GM21737 (cell line): Measurements from ENCODE around the gene PHACTR2.

ENCODE experiments used
- ATAC-seq: cut with Tn5 transposase; IDR thresholded peaks from one replicate; pipeline ENCODE4 v1.9.1; 2021; ENCODE audit warnings: mild to moderate bottlenecking, moderate library complexity; ENCODE audit not compliant: unreplicated experiment

The PHACTR2 gene

DNA sequence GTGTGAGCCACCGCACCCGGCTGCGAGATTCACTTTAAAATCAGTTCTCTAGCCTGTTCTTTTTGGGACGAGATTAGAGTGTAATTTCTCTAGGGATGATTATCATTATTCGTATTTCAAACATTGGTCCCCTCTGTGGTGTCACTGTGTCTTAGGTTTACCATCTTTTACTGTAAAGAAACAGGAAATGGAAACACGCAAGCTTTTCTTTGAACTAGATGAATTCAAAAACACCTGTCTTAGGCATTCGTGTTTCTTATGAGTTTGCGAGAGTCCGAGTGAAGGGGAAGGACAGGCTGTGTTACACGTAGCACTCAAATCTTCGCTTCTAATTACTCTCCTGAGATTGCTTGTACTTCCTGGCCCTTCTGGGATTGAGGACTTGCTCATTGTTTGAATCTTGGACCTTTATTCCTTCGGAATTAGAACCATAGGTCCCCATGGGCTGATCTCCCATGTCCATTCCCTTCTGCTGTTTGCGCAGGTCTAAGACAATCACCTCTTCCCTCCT is 61.6 kb downstream of the PHACTR2 start:
- no peak for ATAC-seq

DNA sequence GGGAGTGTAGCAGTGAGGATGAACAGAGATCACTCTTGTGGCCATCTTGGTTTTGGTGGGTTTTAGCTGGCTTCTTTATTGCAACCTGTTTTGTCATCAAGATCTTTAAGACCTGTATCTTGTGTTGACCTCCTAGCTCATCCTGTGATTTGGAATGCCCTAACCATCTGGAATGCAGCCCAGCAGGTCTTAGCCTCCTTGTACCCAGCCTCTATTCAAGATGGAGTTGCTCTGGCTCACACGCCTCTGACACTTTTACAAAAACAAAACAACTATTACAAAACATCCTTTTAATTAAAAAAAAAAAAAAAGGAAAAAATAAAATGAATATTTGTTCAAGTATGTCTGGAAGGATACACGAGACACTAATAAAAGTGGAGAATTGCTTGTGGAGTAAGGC is 62.4 kb downstream of the PHACTR2 start:
- ATAC-seq, result no peak

DNA sequence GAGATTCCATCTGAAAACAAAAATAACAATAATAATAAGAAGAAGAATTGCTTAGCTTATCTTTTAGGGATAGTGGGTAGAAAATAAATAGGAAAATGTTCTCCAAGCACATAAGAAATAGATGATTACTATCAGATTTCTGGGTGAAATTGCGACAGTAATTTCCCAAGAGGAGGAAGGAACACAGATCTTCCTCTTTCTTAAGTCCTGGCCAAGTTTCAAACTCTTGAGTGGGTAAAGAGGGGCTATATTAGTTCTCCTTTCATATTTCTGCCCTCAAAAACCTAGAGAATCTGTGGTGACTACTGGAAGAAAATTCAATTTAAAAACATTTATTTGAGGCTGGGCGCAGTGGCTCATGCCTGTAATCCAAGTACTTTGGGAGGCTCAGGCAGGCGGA is 63.7 kb downstream of the PHACTR2 start:
- ATAC-seq, result no peak

DNA sequence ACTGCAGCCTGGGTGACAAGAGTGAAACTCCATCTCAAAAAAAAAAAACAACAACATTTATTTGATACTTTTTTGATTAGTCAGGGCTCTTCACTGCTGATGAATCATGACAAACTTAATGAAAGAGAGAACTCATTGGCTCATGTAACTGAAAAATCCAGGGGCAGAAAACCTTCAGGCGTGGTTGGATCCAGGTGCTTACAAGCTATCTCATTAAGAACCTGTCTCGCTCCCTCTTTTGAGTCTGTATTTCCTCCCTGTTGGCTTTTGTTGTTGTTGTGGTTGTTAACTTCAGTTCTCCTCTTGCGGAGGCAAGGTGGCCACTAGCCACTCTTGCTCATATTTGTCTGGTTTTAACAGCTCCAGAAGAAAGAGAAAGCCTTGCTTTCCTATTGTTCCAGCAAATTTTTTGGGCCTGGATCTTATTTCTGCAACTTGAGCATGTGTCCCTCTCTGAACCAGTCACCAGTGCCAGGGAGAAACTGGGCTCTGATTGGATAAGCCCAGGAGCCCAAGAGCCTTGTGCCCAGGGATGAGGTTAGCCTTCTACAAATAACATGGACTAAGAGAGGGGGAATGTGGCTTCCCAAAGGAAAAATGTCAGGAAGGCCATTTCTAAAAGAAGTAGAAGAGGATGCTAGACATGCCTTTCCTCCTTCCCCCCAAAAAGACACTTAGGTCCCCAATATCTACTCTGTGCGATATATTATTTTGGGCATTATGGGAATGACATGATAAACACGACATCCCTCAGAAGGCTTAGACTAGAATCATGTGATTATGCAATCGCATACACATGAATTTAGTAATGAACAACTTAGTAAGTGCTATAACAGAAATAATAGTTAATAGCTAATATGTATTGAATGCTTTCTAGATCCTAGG is 64.5 kb downstream of the PHACTR2 start:
- no peak for ATAC-seq

DNA sequence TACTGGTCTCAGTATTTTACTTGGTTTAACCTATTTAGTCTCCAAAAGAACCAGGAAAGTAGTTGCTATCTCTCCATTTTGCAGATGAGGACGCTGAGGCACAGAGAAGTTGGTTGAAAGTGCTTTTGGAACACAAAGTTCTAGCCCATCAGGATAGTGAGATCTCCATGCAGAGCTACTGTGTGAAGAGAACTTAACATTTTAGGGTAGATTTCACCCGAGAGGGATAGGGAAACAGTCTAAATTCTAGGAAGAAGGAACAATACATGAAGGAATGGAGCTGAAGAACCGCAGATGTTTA is 65.1 kb downstream of the PHACTR2 start:
- no peak for ATAC-seq

DNA sequence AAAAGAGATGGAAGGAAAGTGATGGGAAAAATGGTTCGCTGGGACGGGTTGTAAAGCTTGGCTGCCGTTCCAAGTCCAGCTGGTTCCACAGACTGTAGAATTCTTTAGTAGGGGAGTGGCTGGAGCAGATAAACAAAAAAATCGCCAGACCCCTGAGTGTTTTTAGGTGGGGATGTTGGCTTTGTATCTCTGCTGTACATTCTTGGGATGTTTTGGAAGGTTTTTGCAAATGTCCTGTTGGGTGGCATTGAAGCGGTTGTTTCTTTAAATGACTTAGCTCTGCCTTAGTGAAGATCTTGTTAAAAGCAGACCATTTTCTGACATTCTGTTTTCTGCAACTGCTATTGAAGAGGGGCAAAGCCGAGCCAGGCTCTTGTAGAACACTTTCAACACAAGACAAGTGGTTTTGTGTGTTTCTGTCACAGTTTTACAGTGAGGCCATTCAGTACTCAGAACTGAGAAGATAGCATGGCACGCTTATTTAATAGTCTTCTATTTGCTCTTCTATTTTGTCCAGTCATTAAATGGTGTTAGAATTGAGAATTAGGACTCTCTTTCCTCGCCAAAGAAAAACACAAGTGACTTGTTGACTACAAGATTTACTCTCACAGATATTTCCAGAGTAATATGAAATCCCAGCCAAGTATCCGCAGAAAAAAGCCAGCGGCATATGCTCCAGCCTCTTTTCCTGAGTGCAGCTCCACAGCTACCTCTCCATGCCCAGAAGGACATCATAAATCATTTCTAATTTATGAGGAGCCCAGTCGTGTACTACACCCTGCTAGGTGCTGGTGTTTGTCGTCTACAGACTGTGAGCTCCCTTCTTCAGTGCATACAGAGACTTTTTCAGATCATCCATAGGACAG is 65.8 kb downstream of the PHACTR2 start:
- no peak for ATAC-seq

DNA sequence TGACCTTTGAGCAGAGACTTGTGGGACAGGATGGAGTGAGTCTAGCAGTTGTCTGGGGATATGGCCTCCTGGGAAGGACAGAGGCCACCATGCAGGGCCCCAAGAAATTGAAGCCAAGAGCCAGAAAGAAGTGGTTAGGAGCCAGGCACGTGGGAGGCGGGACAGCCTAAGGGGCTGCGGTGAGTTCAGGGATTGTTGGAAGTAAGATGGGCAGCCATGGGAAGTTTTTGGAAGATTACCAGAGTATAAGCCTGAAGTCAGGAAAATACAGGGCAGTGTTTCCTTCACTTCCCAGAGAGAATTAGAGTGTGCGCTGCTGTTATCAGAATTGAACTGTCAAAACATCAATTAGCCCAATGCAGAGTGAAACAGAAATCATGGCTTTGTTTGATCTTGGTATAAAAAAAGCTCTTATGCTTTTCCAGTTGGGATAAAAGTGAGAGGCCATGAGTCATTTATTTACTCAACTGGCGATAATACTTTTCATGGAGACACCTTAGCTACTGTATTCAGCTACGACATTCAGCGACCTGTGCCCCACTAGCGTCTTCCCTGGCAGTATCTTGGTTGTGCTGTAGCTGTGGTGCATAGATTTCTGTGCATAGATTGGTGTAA is 66.9 kb downstream of the PHACTR2 start:
- ATAC-seq, result no peak

DNA sequence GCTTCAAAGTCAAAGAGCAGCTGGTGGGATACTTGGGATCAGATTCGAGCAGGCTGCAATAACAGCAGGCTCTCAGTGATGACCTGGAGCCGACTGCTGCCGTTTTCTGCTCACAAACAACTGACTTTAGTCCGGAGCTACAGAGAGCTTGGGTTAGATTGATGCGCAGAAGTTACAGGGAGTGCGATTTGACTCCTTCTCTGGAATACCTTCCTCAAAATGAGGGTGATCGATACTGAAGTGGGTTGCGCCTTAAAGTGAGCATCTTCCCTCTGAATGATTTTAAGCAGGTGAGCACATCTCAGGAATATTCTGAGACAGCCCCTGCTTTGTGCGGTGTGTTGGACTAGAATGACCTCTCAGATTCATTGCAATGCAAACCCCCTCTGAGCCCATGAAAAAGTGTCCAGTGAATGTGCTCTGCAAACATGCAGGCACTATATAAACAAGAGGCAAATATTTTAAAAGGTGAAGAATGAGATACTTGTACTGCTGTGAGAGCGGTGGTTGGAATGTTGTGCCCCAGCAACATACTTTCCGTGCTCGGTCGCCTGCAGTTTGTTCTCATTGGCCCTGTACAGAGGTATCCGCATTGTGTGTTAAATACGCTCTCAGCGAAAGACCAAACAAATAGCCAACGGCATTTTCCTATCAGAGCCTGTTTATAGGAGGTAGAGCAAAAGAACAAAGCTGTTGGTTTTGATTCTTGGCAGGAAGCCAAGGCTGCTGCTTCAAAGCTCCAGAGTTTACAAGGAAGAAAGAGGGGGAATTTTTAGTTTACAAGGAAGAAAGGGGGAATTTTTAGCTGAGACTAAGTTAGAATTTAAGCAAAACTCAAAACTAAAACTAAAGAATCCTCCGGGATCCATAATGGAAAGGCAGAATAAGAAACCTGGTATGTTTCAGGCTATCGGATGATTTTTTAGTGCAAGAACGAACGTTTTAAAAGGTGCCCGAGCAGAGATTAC is 67.7 kb downstream of the PHACTR2 start:
- ATAC-seq, result no peak

DNA sequence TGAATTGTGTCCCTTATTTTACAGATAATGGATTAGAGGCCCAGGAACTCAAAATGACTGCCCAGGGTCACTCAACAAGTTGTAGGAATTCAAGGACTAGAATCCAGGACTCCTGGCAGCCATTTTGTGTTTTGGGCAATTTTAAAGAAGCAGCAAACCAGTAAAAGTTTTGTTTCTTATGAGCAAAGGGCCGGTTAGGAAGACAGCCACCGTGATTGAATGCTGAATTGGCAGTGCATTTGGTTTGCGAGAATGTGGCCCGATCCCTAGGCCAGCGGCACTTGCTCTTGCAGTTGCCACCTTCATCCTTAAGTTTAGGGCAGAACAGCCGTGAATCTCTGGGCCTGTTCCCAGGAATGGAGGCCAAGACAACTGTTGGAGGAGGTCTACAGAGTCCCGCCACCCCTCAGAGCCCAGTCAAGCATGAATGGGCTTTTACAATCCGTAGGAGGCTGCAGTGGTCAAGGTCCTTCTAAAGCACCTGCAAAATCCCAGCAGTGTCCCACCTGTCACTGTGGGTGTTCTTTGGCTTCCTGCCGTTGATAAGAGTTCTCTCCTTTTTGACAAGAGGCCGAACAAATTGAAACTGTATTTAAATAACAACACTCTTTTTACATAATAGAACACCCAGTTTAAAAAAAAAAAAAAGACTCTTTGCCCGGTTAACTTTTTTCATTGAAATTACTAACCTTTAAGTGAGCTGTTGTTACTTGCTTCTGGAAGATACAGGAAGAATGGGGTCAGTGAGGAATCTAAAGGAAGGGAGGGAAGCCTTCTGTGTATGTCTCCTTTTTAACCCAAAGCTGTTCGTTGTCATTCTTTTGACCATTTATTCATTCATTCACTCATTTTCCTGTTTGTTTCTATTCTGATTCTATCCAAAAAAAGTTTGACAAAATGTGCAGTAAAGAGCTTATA is 68.7 kb downstream of the PHACTR2 start:
- ATAC-seq, result no peak

DNA sequence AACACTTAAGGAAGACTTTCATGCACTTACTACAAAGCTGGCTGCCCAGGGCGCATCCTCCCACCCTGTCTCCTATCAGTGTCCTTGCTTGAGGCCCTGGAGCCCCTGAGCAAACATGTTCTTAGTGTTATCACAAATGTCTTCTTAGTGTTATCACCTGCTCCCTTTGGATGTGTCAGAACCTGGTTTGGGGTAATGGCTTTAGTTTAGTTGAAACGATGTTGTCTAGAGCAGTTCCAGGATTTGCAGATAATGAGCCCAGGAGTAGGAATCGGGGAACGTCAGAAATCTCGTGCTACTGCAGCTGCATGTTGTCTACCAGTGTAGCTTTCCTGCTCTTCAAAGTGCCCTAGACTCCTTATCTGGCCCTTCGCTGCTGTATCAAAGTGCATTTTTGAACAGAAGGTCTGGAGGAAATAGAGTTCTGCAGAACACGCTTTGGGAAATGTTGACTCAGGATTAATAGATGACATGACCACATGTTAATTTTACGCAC is 69.6 kb downstream of the PHACTR2 start:
- ATAC-seq, result no peak

DNA sequence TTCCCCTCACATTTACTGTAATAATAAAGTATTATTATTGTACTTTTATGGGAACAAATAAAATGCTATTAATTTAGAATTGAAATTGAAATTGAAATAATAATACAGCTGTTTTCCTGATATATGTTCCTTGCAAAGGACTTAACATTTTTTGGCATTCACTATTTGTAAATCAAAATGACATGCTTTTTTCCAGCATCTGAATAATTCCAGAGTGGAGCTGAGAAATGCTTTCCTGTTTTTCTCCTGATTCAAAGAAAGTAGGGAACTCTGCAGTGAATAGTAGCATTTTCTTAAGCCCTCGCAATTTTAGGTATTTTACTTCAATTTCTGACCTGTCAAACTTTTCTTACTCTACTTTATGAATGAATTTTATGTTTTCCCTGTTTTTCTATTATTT is 72.1 kb downstream of the PHACTR2 start:
- ATAC-seq, result no peak

DNA sequence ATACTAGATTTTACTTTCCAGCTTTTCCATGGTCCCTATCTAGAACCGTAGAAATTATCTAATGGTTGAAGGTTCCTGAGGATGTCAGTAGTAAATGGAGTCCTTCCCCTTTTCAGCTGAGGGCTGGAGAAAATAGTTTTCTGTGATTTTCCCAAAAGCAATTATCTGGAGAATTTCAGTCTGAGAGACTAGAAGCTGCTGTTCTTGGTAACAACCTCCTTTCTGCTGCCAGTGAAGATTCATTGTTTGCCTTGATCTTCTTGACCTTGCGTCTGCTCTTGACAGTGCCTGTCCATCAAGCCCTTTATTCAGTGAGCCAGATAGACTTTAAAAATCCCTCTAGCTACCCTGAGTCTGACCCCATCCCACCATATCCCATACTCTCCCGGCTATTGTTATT is 73.1 kb downstream of the PHACTR2 start:
- ATAC-seq, result no peak

DNA sequence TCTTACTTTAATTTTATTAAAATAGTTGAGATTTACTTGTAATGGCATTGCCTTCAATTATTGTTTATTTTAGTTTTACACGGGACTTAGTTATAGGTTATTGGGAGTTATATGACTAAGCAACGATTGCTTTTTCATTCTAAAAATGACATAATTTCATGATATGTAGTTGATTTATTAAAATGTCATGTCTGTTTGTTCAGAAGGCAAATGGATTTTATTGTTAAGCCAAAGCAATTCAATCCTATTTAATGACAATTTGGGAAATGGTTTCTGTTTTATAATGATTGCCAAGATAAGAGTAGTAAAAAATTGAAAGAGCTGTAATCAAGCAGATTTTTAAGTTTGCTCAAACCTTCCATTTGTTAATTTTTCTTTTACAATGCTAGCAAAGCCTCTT is 74.7 kb downstream of the PHACTR2 start:
- no peak for ATAC-seq

DNA sequence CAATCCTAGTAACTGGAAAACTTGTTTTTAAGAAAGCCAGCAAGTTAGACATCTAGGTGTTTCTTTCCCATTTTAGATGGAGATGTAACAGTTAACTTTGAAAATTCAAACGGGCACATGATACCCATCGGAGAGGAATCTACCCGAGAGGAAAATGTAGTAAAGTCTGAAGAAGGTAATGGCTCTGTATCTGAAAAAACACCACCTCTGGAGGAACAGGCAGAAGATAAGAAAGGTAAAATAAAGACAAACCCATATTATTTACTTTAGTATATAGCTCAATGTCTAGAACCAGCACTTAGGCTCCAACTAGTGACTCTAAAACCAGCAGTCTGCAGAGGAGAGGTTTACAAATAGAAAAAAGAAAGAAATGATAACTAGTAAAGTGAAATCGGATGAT is 75.9 kb downstream of the PHACTR2 start:
- no peak for ATAC-seq

DNA sequence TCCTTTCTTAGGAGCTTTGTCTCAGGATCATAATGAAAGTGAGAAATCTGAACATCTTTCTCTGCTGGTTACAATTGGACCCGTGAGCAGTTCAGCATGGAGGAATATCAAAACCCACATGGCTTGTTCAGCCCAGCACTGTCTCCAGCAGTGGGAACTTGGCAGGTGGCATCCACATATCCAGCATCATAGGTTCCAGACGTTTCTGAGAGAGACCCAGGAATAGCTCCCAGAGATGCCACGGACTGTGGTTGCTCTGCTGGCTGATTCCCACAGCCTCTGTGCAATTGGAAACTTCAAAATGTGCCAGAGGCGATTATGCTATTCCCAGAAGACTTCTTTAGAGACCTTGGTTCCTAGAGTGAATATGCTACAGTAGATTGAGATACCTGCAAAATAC is 76.4 kb downstream of the PHACTR2 start:
- no peak for ATAC-seq

DNA sequence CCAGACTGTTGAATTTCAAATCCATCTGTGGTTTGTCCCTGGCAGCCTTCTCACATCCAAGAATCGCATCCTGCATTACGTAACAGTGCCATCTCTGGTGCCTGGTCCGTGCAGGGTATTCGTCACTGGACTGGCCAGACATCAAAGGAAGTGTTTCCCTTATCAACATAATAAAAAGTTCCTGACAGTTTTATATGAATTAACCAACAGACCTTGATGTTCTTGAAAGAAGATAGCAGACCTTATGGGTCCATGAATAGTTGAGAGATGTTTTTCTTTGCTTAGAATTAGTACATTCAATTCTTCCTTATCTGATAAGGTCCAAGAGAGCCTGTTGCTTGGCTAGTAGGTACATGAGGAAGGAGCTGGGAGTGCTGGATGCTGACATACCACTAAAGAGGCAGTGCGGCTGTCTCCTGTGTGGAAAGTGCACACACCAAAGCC is 77.6 kb downstream of the PHACTR2 start:
- ATAC-seq, result no peak

DNA sequence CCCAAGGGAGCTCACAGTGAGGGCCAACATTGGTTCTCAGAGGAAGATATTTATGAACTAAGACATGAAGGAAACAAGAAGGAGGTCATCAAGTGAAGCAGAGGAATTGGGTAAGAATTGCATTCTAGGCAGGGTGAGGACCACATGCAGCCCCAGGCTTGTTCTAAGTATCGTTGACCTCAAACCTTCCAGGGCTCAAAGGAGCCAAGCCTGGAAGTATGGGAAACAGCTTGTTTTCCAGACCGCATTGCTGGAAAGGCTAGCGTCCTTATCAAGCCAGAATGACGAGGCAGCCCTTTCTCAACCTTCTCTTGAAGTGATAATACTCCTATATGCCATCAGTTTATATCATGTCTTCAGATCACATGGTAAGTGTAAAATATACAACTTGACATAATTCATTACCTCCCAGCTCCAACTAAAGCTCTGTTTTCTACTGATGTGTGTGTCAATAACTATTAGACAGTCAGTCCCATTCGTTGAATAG is 79.6 kb downstream of the PHACTR2 start:
- no peak for ATAC-seq

DNA sequence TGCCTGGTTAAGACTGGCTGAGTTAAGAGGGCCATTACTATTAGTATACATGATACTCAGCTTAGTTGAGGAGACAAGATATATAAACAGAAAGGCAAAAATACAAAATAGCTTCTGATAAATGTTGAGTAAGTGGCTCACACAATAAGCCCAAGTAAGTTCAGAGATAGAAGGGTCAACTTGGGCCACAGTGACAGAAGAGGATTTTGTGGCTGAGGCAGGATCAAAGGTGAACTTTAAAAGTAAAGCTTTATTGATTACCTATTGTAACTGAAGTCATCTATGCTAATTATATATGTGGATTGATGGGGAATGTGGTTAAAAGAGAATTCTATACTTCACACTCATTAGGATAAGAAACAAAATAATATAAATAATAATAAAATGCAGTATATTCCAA is 80.8 kb downstream of the PHACTR2 start:
- no peak for ATAC-seq

DNA sequence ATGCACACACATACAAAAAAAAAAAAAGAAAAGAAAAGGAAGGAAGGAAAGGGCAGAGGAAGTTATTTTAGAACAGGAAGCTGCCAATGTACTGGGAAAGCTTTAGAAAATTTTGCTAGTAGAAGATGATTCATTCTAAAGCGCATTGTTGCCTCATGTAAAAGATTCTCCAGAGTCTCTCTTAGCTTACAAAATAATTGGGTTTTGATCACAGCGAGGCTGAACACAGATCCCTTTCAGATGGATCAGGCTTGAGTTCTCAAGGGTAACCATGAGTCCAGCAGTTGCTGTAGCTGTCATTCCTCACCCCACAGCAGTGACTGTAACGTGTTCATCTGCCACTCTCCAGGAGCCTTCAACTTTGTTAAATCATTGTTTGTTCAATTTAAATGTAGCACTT is 81.9 kb downstream of the PHACTR2 start:
- no peak for ATAC-seq
